Lung (tissue), 12 donors: ENCODE measurements around the gene PLPPR3. TPM values are rescaled to one million over a fixed set of nuclear protein-coding genes. Genes with fewer than 3 reads are reported as not detected.

Source experiments
- ATAC-seq: fragments of 200-7000 bp; cut with Tn5 transposase; one replicate; pipeline ENCODE4 v1.9.1; 2020; ENCODE audit warnings: moderate number of reproducible peaks; ENCODE audit not compliant: insufficient read depth, low FRiP score
- DNase-seq, 3 donors: peaks; one replicate each; pipeline ENCODE4 v3.0.0-alpha.2; 2013 to 2017
- H3K27ac ChIP-seq, 2 donors: one replicate each; pipeline ENCODE4 v1.5.1; 2013; ENCODE audit warnings: mild to moderate bottlenecking in 2 of 2, moderate library complexity in 2 of 2, control low read depth in 1 of 2, inconsistent platforms in 1 of 2, low read depth in 1 of 2, low read length in 1 of 2
- H3K27me3 ChIP-seq, 3 donors: one replicate each; pipeline ENCODE4 v1.5.1; 2013; ENCODE audit warnings: low read length in 2 of 3; ENCODE audit not compliant: control insufficient read depth in 3 of 3, insufficient read depth in 3 of 3
- H3K36me3 ChIP-seq, 4 donors: one replicate each; pipeline ENCODE4 v1.5.1; 2013; ENCODE audit warnings: low read length in 4 of 4, mild to moderate bottlenecking in 1 of 4, moderate library complexity in 1 of 4; ENCODE audit not compliant: control insufficient read depth in 4 of 4, insufficient read depth in 4 of 4
- H3K4me1 ChIP-seq, 5 donors: one replicate each; pipeline ENCODE4 v1.5.1; 2013; ENCODE audit warnings: low read length in 5 of 5, mild to moderate bottlenecking in 2 of 5, moderate library complexity in 1 of 5; ENCODE audit not compliant: control insufficient read depth in 5 of 5, insufficient read depth in 5 of 5
- H3K4me3 ChIP-seq: one replicate; pipeline ENCODE4 v1.5.1; 2013; ENCODE audit warnings: mild to moderate bottlenecking, control low read depth, moderate library complexity
- H3K9ac ChIP-seq, 2 donors: one replicate each; pipeline ENCODE4 v1.5.1; 2013; ENCODE audit warnings: low read length in 2 of 2, control low read depth in 1 of 2; ENCODE audit not compliant: insufficient read depth in 1 of 2
- H3K9me3 ChIP-seq, 4 donors: one replicate each; pipeline ENCODE4 v1.5.1; 2013; ENCODE audit warnings: low read length in 3 of 4, mild to moderate bottlenecking in 1 of 4, moderate library complexity in 1 of 4; ENCODE audit not compliant: control insufficient read depth in 4 of 4, insufficient read depth in 3 of 4
- WGBS, 2 donors: extraction: QIAGEN DNeasy Blood & Tissue Kit; methylation state at CpG; one replicate each; pipeline ENCODE4 v1.1.7; 2013; 5-methylcytosine and 5-hydroxymethylcytosine counted together
- polyA plus RNA-seq, 2 donors: library from polyadenylated mRNA; stranded (reverse); fragments of 200-250 nt; gene quantifications; one replicate each; pipeline ENCODE4 v1.2.1, GENCODE V29; 2013
- total RNA-seq, 2 donors: library from RNA; depleted of rRNA in 1 of 2; stranded (reverse); fragments of >200 nt in 1 of 2; gene quantifications; one replicate each; pipeline ENCODE4 v1.2.1, GENCODE V29; 2014 to 2021
- TF ChIP-seq, protein P1 (sequence below): IDR thresholded peaks from 2 replicates; pipeline ENCODE4 v1.5.1; 2012; ENCODE audit warnings: mild to moderate bottlenecking; ENCODE audit errors: control extremely low read depth, extremely low read depth
- donor health status: control.
- donor health status: control.
- donor health status: Bipolar disorder and iron deficiency.
- donor health status: healthy.
- donor health status: DM: yes; HTN: yes; CAD: no.

The PLPPR3 gene
- total and polyA plus RNA-seq, 4 donors = 0.91 to 14.1 (median 6.1) TPM

DNA sequence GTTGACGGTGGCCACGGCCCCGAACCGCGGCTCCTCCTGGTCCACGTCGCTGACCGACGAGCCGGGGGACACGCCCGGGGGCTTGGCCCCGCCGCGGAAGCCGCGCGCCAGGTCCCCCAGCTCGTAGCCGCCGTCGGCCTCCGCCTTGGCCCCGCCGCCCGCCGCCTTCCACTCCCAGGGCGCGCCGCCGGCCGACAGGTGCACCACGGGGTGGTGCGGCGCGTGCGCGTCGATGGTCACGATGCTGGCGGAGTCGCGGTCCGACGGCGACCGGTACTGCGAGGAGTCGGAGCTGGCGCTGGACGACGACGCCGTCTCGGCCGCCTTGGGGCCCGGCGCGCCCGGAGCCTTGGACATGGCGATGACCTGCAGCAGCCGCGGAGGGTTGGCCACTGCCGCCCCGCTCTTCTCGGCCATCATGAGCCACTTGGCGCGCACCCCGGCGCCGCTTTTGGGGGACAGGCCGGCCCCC, 9.0 kb downstream of the PLPPR3 start:
- TF ChIP-seq, protein P1, sequence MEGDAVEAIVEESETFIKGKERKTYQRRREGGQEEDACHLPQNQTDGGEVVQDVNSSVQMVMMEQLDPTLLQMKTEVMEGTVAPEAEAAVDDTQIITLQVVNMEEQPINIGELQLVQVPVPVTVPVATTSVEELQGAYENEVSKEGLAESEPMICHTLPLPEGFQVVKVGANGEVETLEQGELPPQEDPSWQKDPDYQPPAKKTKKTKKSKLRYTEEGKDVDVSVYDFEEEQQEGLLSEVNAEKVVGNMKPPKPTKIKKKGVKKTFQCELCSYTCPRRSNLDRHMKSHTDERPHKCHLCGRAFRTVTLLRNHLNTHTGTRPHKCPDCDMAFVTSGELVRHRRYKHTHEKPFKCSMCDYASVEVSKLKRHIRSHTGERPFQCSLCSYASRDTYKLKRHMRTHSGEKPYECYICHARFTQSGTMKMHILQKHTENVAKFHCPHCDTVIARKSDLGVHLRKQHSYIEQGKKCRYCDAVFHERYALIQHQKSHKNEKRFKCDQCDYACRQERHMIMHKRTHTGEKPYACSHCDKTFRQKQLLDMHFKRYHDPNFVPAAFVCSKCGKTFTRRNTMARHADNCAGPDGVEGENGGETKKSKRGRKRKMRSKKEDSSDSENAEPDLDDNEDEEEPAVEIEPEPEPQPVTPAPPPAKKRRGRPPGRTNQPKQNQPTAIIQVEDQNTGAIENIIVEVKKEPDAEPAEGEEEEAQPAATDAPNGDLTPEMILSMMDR = no peak
- DNase-seq = no peak
- ATAC-seq = no peak

DNA sequence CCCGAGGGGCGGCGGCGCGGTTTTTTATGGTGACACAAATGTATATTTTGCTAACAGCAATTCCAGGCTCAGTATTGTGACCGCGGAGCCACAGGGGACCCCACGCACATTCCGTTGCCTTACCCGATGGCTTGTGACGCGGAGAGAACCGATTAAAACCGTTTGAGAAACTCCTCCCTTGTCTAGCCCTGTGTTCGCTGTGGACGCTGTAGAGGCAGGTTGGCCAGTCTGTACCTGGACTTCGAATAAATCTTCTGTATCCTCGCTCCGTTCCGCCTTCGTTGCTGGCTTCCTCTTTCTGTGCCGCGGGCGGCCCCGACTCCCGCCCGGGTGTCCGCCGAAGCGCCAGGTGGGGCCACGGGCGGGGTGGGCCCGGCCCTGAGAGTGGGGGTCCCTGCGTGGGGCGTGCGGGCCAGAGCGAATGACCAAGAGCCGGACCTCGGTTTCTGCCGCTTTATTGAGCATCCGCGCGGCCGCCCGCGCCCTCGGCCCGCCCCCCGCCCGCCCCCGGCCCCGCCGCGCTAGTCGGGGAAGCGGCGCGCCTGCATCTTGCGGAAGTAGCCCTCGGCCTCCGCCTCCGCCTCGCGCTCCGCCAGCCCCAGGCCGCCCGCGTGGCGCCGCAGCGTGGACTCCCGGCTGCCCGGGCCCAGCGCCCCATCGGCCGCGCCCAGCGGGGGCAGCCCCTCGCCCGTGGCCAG, 9.6 kb downstream of the PLPPR3 start:
- ATAC-seq (no peak), DNase-seq (no peak)
- Histone ChIP-seq H3K9ac (no peak overlapping the region), H3K9me3 (no peaks in the 10 kb centered on the region), H3K36me3 (peaks cover 23 to 52% (median 33%) of the 10 kb centered on the region in 4 donors), H3K4me1 (no peaks in the 10 kb centered on the region), H3K27ac (no peak overlapping the region), H3K4me3 (no peak overlapping the region), H3K27me3 (no peaks in the 10 kb centered on the region)
- 81 to 93% methylated on average over 62 to 80 of the region's 80 CpGs for WGBS, 2 donors
- TF ChIP-seq, protein P1 = no peak

More for the DNA sequence above, 9.0 kb downstream of the PLPPR3 start:
- no peak overlapping the region for H3K4me3 ChIP-seq
- H3K9me3 ChIP-seq = no peaks in the 10 kb centered on the region
- H3K4me1 ChIP-seq = no peaks in the 10 kb centered on the region
- WGBS, 2 donors = 95% methylated on average over 58 to 72 of the region's 72 CpGs
- H3K36me3 ChIP-seq = peaks cover 17 to 49% (median 28%) of the 10 kb centered on the region in 4 donors
- H3K9ac ChIP-seq = no peak overlapping the region
- no peak overlapping the region for H3K27ac ChIP-seq
- no peaks in the 10 kb centered on the region for H3K27me3 ChIP-seq

DNA sequence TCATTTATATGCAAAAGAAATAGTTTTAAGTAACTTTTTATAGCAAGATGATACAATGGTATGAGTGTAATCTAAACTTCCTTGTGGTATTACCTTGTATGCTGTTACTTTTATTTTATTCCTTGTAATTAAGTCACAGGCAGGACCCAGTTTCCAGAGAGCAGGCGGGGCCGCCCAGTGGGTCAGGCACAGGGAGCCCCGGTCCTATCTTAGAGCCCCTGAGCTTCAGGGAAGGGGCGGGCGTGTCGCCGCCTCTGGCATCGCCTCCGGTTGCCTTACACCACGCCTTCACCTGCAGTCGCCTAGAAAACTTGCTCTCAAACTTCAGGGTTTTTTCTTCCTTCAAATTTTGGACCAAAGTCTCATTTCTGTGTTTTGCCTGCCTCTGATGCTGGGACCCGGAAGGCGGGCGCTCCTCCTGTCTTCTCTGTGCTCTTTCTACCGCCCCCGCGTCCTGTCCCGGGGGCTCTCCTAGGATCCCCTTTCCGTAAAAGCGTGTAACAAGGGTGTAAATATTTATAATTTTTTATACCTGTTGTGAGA, 10.2 kb downstream of the PLPPR3 start:
- Histone ChIP-seq H3K27me3 (no peaks in the 10 kb centered on the region), H3K27ac (no peak overlapping the region), H3K9me3 (no peaks in the 10 kb centered on the region), H3K9ac (no peak overlapping the region), H3K4me1 (no peaks in the 10 kb centered on the region), H3K36me3 (peaks cover 27 to 58% (median 37%) of the 10 kb centered on the region in 4 donors), H3K4me3 (no peak overlapping the region)
- TF ChIP-seq, protein P1 = no peak
- WGBS, 2 donors = 94 to 95% methylated on average over 20 of the region's 20 CpGs
- DNase-seq (no peak), ATAC-seq (no peak)
